HEK293 (cell line): ENCODE measurements around the gene ADGRB3.

Source experiments
- BCL11A ChIP-seq: fragments of 450-650 bp; formaldehyde crosslinking; IDR thresholded peaks from 2 replicates; pipeline ENCODE4 v1.5.1; 2016; ENCODE audit warnings: low read depth, missing biosample characterization, missing genetic modification characterization
- ZNF10 ChIP-seq: fragments of 450-650 bp; formaldehyde crosslinking; IDR thresholded peaks from 2 replicates; pipeline ENCODE4 v1.5.1; 2017; ENCODE audit warnings: missing biosample characterization, missing genetic modification characterization
- ZNF350 ChIP-seq: fragments of 450-650 bp; formaldehyde crosslinking; IDR thresholded peaks from 2 replicates; pipeline ENCODE4 v1.5.0; 2017; ENCODE audit warnings: missing biosample characterization, mild to moderate bottlenecking, missing genetic modification characterization
- ZXDB ChIP-seq: fragments of 450-650 bp; formaldehyde crosslinking; IDR thresholded peaks from 2 replicates; pipeline ENCODE4 v1.5.1; 2016; ENCODE audit warnings: missing biosample characterization, missing genetic modification characterization
- TF ChIP-seq, protein P1 (sequence below): fragments of 450-650 bp; formaldehyde crosslinking; IDR thresholded peaks from 2 replicates; pipeline ENCODE4 v1.5.1; 2016; ENCODE audit warnings: missing biosample characterization, missing genetic modification characterization
- TF ChIP-seq, protein P2 (sequence below): fragments of 450-650 bp; formaldehyde crosslinking; IDR thresholded peaks from 2 replicates; pipeline ENCODE4 v1.5.1; 2017; ENCODE audit warnings: missing biosample characterization, missing genetic modification characterization
- TF ChIP-seq, protein P3 (sequence below): fragments of 450-650 bp; formaldehyde crosslinking; IDR thresholded peaks from 2 replicates; pipeline ENCODE4 v1.5.1; 2016; ENCODE audit warnings: missing biosample characterization, missing genetic modification characterization

DNA sequence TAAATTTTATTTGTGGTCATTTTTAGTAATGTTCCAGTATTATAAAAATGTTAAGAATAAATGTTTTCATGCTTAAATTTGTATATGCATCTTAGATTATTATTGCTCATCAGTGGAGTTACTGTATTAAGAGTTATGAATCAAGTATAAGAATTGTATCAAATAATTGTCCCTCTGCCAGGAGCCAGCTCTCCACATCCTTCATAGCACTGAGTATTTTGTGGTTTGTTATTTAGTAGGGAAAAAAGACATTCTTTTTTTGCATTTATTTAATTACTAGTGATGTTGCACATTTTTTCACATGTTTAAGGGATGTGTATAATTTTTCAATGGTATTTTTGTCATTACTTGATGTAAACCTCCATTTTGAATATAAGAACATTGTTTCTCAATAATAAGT, 102.0 kb downstream of the ADGRB3 start:
- TF ChIP-seq ZNF10 (tag by site-specific recombination), result no peak
- TF ChIP-seq, protein P1, sequence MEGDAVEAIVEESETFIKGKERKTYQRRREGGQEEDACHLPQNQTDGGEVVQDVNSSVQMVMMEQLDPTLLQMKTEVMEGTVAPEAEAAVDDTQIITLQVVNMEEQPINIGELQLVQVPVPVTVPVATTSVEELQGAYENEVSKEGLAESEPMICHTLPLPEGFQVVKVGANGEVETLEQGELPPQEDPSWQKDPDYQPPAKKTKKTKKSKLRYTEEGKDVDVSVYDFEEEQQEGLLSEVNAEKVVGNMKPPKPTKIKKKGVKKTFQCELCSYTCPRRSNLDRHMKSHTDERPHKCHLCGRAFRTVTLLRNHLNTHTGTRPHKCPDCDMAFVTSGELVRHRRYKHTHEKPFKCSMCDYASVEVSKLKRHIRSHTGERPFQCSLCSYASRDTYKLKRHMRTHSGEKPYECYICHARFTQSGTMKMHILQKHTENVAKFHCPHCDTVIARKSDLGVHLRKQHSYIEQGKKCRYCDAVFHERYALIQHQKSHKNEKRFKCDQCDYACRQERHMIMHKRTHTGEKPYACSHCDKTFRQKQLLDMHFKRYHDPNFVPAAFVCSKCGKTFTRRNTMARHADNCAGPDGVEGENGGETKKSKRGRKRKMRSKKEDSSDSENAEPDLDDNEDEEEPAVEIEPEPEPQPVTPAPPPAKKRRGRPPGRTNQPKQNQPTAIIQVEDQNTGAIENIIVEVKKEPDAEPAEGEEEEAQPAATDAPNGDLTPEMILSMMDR (tag by site-specific recombination), result no peak
- no peak for TF ChIP-seq ZXDB (tag by site-specific recombination)
- TF ChIP-seq, protein P2, sequence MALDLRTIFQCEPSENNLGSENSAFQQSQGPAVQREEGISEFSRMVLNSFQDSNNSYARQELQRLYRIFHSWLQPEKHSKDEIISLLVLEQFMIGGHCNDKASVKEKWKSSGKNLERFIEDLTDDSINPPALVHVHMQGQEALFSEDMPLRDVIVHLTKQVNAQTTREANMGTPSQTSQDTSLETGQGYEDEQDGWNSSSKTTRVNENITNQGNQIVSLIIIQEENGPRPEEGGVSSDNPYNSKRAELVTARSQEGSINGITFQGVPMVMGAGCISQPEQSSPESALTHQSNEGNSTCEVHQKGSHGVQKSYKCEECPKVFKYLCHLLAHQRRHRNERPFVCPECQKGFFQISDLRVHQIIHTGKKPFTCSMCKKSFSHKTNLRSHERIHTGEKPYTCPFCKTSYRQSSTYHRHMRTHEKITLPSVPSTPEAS (tag by site-specific recombination), result no peak
- TF ChIP-seq, protein P3, sequence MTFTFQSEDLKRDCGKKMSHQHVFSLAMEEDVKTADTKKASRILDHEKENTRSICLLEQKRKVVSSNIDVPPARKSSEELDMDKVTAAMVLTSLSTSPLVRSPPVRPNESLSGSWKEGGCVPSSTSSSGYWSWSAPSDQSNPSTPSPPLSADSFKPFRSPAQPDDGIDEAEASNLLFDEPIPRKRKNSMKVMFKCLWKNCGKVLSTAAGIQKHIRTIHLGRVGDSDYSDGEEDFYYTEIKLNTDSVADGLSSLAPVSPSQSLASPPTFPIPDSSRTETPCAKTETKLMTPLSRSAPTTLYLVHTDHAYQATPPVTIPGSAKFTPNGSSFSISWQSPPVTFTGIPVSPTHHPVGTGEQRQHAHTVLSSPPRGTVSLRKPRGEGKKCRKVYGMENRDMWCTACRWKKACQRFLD (tag by site-specific recombination), result no peak
- no peak for TF ChIP-seq BCL11A (tag by site-specific recombination)
- no peak for TF ChIP-seq ZNF350 (tag by site-specific recombination)
